Measurements from ENCODE around the gene SLC22A5.

The SLC22A5 gene

GRCh38 chr5:132408965-132409364 is 39.5 kb downstream of the SLC22A5 start:
- TF ChIP-seq REST (IDR thresholded peaks at IDR 0.05; ENCODE audit: low read depth) = no peak
- no peak for TF ChIP-seq CEBPB (IDR thresholded peaks at IDR 0.05)
- no peak for TF ChIP-seq NFIC (IDR thresholded peaks at IDR 0.05)
- no peak for TF ChIP-seq TCF12 (IDR thresholded peaks at IDR 0.05; ENCODE audit: low read depth)
- TF ChIP-seq FOXM1 (IDR thresholded peaks at IDR 0.05; ENCODE audit: borderline replicate concordance, low read depth) = no peak
- TF ChIP-seq, protein P1, sequence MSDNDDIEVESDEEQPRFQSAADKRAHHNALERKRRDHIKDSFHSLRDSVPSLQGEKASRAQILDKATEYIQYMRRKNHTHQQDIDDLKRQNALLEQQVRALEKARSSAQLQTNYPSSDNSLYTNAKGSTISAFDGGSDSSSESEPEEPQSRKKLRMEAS (IDR thresholded peaks at IDR 0.05) = no peak
- TF ChIP-seq YY1 (IDR thresholded peaks at IDR 0.05; ENCODE audit: low read depth) = no peak
- no peak for TF ChIP-seq EGR1 (IDR thresholded peaks at IDR 0.05)
- TF ChIP-seq ZBTB7A (IDR thresholded peaks at IDR 0.05; ENCODE audit: low read depth) = no peak
- TF ChIP-seq TEAD4 (IDR thresholded peaks at IDR 0.05) = no peak
- TF ChIP-seq CREB1 (IDR thresholded peaks at IDR 0.05; ENCODE audit: low read depth) = no peak
- no peak for TF ChIP-seq RAD21 (IDR thresholded peaks at IDR 0.05; ENCODE audit: low read depth)
- no peak for TF ChIP-seq EP300 (IDR thresholded peaks at IDR 0.05; ENCODE audit: borderline replicate concordance)
- no peak for TF ChIP-seq TAF1 (IDR thresholded peaks at IDR 0.05; ENCODE audit: low read depth)

GRCh38 chr5:132410451-132411303 is 41.2 kb downstream of the SLC22A5 start:
- TF ChIP-seq YY1 (IDR thresholded peaks at IDR 0.05; ENCODE audit: low read depth) (peak; percentile 41; the same call in 1 of the 2 replicates), CEBPB (IDR thresholded peaks at IDR 0.05) (no peak), ZBTB7A (IDR thresholded peaks at IDR 0.05; ENCODE audit: low read depth) (peak; percentile 30; the same call in 1 of the 2 replicates), TEAD4 (IDR thresholded peaks at IDR 0.05) (no peak), REST (IDR thresholded peaks at IDR 0.05; ENCODE audit: low read depth) (no peak), EGR1 (IDR thresholded peaks at IDR 0.05) (no peak), TCF12 (IDR thresholded peaks at IDR 0.05; ENCODE audit: low read depth) (no peak), EP300 (IDR thresholded peaks at IDR 0.05; ENCODE audit: borderline replicate concordance) (no peak), FOXM1 (IDR thresholded peaks at IDR 0.05; ENCODE audit: borderline replicate concordance, low read depth) (no peak), RAD21 (IDR thresholded peaks at IDR 0.05; ENCODE audit: low read depth) (peak; percentile 45; the same call in 1 of the 2 replicates), NFIC (IDR thresholded peaks at IDR 0.05) (peak; percentile 41), CREB1 (IDR thresholded peaks at IDR 0.05; ENCODE audit: low read depth) (no peak), TAF1 (IDR thresholded peaks at IDR 0.05; ENCODE audit: low read depth) (peak; percentile 35; the same call in 1 of the 2 replicates)
- TF ChIP-seq, protein P2, sequence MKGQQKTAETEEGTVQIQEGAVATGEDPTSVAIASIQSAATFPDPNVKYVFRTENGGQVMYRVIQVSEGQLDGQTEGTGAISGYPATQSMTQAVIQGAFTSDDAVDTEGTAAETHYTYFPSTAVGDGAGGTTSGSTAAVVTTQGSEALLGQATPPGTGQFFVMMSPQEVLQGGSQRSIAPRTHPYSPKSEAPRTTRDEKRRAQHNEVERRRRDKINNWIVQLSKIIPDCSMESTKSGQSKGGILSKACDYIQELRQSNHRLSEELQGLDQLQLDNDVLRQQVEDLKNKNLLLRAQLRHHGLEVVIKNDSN (IDR thresholded peaks at IDR 0.05) = no peak
- TF ChIP-seq, protein P1 (IDR thresholded peaks at IDR 0.05) = peak; percentile 45

GRCh38 chr5:132411304-132412013 is 41.9 kb downstream of the SLC22A5 start:
- TF ChIP-seq CREB1 (IDR thresholded peaks at IDR 0.05; ENCODE audit: low read depth) = no peak
- TF ChIP-seq EP300 (IDR thresholded peaks at IDR 0.05; ENCODE audit: borderline replicate concordance) = peak; percentile 17; the same call in 1 of the 2 replicates
- TF ChIP-seq TCF12 (IDR thresholded peaks at IDR 0.05; ENCODE audit: low read depth) = 0 out of 2 replicates have a peak, but pooled peaks have one; percentile 11
- TF ChIP-seq ZBTB7A (IDR thresholded peaks at IDR 0.05; ENCODE audit: low read depth) = no peak
- no peak for TF ChIP-seq YY1 (IDR thresholded peaks at IDR 0.05; ENCODE audit: low read depth)

- no peak for TF ChIP-seq TCF12 (IDR thresholded peaks at IDR 0.05; ENCODE audit: low read depth)
- TF ChIP-seq, protein P1 (IDR thresholded peaks at IDR 0.05) = no peak
- TF ChIP-seq TAF1 (IDR thresholded peaks at IDR 0.05; ENCODE audit: low read depth) = no peak
- TF ChIP-seq CEBPB (IDR thresholded peaks at IDR 0.05) = no peak
- TF ChIP-seq, protein P2 (IDR thresholded peaks at IDR 0.05) = no peak
- no peak for TF ChIP-seq ZBTB7A (IDR thresholded peaks at IDR 0.05; ENCODE audit: low read depth)
Measured at GRCh38 chr5:132413567-132413966, 44.1 kb downstream of the SLC22A5 start.
